Measurements from ENCODE around the gene TP53RK.

The TP53RK gene

GRCh38 chr20:46657137-46657536 lies 32.1 kb downstream of the TP53RK start:
- no peak for DNase-seq

DNA sequence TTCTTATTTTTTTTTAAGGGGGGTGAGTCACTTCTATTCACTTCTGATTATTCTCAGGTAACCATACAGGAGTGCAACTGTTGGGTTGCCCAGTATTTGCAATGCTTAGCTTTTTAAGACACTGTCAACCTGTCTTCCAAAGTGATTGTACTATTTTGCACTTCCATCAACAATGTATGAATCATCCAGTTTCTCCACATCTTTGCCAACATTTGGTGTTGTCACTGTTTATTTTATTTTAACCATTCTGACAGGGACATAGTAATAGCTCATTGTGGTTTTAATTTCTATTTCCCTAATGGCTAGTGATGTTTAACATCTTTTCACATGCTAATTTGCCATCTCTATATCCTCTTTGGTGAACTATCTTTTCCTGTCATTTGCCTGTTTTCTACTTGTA lies 36.5 kb downstream of the TP53RK start:
- no peak for DNase-seq

- DNase-seq: no peak
These were observed 37.9 kb downstream of the TP53RK start, which contains the start of gene SLC13A3 for GRCh38 chr20:46651091-46651962. Gene SLC13A3, minus strand, starts transcription at chr20:46651459. Its CDS starts 38 bp downstream, at chr20:46651421.

DNA sequence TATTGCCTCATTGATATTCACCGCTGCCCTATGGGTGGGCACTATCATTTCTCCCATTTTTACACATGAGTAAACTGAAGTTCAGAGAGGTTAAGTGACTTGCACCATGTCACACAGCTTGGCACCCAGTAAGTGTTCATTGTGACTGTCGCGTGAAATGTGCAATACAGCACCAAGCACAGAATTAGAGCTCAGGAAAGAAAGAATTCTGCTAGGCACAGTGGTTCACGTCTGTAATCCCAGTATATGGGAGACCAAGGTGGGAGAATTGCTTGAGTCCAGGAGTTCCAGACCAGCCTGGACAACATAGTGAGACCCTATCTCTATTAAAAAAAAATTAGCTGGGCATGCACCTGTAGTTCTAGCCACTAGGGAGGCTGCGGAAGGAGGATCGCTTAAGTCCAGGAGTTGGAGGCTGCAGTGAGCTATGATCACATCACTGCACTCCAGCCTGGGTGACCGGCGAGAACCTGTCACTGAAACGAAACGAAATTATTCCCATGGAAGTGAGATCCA lies 38.6 kb downstream of the TP53RK start:
- DNase-seq: no peak

DNA sequence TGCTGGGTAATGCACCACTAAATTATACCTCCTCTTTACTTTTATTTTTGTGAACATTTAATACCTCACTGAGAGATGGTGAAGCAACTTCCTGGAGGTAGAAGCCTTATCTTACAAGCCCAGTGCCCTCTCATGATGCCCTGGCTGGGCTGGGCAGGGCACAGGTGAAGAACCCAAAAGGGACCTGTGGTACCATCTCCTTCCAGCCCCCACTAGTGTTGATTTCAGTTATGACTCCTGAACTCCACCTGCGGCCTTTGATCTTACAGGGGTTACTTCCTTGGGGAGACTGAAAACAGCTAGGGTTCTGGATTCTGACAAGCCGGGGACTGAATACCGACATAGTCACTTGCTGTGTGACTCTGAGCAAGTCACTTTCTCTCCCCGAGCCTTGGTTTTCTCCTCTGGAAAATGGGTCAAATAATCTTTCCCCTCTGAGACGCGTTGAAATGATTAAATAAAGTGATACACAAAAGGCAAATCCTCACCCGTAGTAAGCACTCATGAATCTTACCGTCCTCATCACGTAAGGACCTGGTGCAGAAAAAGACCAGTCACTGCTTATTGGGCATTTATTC lies 39.2 kb downstream of the TP53RK start:
- DNase-seq: no peak

DNA sequence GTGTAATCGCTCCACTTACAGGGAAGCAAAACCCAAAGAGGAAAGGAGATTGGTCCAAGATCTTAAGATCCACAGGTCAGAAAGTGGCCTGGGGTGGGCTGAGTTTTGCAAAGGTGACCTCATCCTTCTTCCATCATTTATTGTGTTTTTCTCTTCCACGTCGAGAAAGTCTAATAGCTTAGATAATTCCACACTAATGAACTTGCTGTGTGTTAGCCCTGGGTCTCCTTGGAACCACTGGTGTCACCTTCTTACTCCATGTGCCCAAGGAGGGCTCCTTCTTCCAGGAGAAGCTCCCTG lies 39.6 kb downstream of the TP53RK start:
- no peak for DNase-seq

DNA sequence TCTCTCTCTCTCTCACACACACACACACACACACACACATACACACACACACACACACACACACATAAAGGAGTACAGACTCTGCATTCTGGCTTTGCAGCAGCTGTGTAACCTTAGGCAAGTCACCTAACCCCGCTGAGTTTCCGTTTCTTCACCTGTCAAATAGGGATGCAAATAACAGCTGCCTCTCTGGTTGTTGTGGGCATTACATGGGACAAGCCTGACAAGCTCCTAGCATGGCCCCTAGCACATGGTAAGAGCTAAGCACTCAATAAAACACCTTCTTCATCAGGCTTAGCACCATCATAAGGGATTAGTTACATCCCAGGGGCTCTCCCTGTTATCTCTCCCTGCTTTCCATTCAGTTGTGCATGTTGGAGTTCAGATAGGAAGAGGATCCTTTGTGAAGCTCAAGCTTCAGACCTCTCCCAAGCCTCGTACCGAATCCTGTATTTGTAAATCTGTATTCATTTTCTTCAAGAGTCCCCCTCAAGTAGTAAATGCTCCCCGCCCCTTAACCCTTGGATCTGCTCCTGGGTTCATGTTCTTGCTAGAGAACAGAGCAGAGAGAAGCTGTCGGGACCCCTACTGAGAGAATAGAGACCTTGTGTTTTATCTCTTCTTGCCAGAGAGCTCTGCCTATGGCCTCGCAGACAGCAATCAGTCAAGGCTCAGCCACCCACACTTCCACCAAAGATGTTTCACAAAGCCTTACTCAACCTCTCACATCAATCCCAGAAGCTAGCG lies 40.2 kb downstream of the TP53RK start:
- DNase-seq: no peak

- no peak for DNase-seq
These were observed 41.8 kb downstream of the TP53RK start for GRCh38 chr20:46647469-46647868.

DNA sequence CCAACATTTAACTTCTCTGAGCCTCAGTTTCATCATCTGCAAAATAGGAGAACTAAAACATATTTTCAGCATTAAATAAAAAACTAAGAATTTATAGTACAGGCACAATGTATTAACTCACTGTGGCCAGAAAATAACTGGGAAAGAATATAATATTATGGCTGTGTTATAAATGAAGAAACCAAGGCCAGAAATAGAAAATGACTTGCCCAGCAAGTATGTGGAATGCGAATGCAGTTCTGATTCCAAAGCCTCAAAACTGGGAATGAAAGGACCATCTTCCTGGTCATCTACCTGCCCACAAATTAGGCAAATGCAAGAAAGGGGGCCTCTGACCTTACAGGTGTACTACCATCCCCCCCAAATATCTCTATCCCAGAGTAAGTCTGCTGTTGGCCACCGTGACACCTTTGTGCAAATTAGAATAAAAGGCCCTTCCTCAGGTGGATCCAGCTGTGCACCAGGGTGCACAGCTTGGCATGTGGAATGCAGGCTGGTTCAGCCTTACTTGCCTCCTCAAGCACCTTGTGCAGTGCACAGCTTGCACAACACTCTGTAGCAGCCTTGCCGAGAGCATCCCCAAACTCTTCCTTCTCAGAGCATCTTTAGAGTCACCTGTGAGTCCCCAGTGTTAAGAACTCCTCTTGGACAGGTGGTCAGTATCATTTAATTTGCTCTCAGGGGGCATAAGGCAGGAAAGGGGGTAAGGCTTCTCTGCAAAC lies 42.4 kb downstream of the TP53RK start:
- no peak for DNase-seq

GRCh38 chr20:46646122-46646521 lies 43.1 kb downstream of the TP53RK start:
- no peak for DNase-seq

DNA sequence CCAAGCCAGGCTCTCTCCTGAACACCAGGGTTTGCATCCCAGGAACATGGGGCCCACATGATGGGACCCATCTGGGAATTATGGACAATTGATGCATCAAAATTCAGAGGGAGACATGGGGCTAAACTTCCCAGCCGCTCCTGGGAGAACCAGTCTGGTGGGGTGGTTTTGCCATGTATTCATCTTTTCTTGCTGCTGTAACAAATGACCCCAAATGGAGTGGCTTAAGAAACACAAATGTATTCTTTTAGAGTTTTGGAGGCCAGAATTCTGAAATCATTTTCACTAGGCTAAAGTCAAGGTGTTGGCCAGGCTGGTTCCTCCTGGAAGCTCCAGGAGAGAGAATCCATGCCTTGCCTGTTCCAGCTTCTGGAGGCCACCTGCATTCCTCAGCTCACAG lies 44.5 kb downstream of the TP53RK start:
- DNase-seq: no peak

DNA sequence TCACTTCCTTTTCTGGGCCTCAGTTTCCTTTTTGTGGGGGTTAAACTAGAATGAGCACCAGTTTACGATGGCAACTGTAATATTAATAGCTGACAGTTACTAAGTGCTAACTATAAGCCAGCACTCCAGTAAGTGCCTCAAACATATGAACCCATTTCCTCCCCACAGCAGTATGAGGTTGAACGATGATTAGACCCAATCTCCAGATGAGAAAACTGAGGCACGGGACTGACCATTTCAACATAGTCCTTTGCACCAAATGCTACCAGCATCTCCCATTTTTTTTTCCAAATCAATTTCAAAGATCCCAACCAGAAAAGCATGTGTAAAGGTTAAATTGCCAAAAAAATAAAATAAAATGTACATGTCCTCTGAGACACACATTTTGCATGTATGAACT lies 45.1 kb downstream of the TP53RK start:
- DNase-seq: no peak

GRCh38 chr20:46642969-46643343 lies 46.3 kb downstream of the TP53RK start:
- DNase-seq: no peak

- no peak for DNase-seq
These were observed 46.8 kb downstream of the TP53RK start for GRCh38 chr20:46642265-46642968.

- DNase-seq: no peak
These were observed 47.8 kb downstream of the TP53RK start for GRCh38 chr20:46641424-46641823.

DNA sequence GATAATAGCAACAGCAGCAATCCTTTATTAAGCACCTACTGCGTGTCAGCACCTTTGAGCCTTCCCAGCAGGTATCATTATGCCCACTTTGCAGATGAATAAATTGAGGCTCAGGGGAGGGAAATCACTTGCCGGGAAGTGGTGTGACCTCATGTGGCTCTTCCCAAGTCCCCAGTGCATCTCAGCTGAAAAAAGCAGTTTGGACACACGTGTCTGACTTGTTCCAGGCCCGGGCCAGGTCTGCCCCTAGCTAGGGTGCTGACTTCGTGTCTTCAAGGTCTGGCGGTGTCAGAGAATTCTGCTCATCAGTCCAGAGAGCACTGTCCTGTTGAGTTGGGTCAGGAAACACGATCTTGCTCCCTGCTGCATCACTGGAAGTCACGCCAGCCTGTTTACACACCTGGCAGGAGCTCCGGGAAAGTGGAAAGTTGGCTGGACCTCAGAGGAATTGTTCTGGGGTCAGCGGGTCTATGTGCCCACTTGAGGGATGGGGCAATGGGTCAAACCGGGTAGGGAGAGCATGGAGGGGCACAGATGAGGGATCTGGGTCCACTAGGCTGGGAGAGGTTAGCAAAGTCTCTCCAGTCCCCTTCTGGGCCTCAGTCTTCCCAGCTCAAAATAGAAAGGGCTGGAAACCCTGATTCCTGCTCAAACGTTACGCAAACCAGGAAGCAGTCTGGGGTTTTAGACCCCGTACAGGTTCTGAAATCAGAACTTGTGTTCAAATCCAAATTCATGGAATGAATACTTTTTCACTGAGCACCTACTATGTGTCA lies 48.5 kb downstream of the TP53RK start:
- DNase-seq: no peak

GRCh38 chr20:46640044-46640443 lies 49.2 kb downstream of the TP53RK start:
- DNase-seq: no peak

- no peak for DNase-seq
These were observed 49.7 kb downstream of the TP53RK start for GRCh38 chr20:46639587-46639986.

- DNase-seq: no peak
These were observed 50.4 kb downstream of the TP53RK start for GRCh38 chr20:46638898-46639274.

DNA sequence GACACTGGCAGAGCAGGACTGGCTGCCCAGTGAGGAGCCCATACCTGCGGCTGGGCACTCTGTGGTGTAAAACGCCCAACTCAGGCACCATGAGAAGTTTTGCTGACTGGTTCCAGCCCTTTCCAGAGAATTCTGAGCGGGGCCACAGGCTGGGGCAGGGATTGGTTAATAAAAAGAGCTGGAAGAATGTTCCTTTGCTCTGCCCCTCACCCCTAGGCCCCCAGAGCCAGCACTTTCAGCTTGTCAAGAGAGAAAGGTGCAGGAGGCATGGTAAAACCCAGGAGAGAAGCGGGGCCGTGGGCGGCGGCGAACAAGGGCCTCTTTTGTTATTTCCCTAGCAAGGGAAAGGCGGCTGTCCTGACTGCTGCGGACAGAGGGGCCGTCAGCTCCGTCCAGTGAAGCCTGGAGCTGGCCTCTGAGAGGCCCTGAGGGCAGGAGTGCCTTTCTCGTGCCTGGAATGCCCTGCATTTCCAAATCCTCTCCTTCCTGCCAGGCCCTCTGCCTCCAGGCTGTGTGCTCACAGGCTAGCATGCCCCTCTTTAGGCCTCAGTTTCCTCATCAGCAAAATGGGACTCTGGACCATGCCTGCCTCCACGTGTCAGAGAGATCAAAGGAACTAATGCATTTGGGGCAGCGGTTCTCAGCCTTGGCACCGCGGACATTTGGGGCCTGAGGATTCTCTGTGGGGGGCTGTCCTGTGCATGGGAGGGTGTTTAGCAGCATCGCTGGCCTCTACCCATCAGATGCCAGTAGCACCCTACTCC lies 50.9 kb downstream of the TP53RK start:
- no peak for DNase-seq
